GM19468 (cell line): ENCODE results near the gene CEP120.
"Not testable (repeated sequence)": the region's sequence is repeated elsewhere in the genome, so short reads cannot be mapped to it uniquely, and the experiment has no call there.

Source experiments
- ATAC-seq: cut with Tn5 transposase; IDR thresholded peaks from one replicate; pipeline ENCODE4 v1.9.1; 2021; ENCODE audit warnings: mild to moderate bottlenecking, moderate library complexity, moderate number of reproducible peaks; ENCODE audit not compliant: unreplicated experiment; ENCODE audit errors: extremely low read depth

CEP120 gene

DNA sequence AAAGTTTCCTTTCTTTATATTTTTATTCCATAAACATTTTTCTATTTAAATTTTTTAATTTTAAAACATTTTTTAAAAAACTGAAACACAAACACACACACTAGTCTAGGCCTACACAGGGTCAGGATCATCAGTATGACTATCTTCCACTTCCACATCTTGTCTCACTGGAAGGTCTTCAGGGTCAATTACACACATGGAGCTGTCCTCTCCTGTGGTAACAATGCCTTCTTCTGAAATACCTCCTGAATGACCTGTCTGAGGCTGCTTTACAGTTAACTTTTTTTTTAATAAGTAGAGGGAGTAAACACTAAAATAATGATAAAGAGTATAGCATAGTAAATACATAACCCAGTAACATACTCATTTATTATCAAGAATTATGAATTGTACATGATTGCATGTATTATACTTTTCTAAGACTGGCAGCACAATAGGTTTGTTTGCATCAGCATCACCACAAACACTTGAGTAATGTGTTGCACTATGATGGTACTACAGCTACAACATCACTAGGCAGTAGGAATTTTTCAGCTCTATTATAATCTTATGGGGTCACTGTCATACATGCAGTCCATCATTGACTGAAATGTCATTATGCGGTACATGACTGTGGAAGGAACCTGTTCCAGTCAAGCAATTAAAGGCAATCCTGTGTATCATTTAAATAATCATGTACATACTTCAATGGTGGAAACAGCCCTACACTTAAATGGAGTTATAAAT, 17.4 kb upstream of the CEP120 start:
- no peak for ATAC-seq

DNA sequence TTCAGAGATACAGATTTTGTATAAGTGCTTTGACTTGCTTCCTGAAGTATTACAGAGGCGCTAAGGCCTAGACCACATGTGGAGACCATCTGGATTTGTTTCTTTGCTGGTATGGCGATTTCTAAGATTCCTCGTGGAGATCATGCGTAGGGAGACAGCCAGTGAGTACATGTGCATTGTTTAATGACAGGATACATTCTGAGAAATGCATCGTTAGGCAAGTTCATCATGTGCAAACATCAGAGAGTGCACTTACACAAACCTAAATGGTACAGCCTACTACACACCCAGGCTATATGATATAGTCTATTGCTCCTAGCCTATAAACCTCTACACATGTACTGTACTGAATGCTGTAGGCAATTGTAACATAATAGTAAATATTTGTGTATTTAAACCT, 16.5 kb upstream of the CEP120 start:
- no peak for ATAC-seq

DNA sequence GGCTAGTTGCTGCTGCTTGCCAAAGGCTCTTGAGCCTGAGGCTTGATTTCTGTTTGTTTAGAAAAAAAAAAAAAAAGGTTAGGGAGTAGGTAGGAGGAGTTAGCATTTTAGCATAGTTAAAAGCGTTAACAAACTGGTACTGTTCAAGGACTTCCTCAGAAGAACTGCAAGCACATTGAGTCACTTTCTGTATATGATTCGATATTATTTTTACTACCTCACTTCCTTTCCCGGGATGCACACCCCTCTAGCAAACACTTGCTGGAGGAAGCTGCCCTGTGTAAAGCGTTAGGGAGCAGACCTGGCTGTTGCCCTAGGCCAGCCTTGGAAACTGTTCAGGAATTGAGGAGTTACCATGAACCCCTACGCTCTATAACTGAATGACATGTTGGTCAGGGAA, 15.7 kb upstream of the CEP120 start:
- no peak for ATAC-seq

DNA sequence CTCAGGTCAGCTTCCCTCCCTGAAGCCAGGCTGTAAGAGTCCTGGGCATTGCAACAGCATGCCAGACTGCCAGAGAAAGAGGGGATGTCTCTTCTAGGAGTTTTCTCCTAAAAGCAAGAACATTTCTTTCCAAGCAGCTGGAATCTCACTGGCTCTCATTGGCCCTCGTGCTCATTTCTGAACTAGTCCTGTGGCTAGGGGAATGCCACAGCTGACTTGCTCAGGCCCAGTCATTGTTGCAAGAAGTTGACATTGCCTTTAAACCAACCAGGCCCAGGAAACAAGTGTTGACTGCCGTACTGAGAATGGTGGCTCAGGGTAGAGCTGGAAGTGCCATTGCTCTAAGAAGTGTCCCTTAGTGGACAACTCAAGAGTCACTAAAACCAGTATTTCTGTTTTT, 15.0 kb upstream of the CEP120 start:
- ATAC-seq = no peak

DNA sequence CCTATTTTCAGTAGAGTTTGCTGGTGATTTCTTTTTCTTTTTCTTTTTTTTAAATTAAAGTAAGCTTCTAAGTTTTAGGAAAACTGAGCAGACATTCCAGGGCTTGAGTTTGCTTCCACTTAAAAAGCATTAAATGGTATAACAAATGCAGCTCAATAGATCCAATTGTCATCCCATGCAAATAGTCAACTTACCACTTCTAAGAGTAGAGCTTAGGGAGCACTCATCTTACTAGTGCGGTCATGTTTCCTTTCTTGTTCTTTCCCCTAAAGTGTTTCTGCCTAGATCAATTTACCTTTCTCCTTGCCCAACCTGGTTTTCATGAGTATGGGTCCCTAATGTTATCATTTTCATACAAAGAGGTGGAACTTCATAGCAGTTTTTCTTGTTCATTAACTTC, 13.0 kb upstream of the CEP120 start:
- ATAC-seq = no peak

DNA sequence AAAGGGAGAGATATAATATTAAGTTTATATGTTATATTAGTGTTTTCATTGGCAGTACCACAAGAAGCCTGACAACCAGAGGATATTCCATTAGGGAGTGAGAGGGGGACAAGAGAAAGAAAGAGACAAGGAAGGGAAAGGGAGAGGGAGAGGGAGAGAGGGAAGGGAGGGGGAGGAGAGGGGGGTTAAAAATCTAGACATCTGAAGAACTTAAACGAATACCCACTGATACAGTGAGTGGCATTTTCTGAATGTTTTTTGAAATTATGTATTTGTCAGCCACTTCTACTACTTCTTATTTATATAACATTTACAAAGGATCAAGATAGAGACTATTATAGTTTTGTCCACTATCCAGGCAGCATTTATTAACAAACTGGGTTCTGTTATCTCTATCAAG, 11.6 kb upstream of the CEP120 start:
- no peak for ATAC-seq

DNA sequence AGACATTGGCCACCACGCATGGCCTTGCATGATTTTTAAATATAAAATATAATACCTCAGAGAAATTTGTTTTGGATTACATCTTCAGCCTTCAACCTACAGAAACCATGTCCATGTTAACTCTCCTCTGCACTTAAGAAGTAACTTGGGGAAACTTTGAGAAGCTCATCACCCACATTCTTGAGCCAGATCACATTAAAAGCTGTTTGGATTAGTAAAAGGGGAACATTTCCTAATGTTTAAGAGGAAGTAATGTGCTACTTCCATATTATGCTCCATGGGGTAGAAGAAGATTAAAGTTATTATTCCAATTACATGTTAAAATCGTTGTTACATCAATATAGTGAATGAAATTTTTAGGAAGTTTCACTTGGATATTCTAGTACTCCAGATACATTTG, 10.4 kb upstream of the CEP120 start:
- ATAC-seq = no peak

DNA sequence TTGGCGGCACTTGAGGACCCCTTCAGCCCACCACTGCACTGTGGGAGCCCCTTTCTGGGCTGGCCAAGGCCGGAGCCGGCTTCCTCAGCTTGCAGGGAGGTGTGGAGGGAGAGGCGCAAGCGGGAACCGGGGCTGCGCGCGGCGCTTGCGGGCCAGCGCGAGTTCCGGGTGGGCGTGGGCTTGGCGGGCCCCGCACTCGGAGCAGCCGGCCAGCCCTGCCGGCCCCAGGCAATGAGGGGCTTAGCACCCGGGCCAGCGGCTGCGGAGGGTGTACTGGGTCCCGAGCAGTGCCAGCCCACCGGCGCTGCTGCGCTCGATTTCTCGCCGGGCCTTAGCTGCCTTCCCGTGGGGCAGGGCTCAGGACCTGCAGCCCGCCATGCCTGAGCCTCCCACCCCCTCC, 7.2 kb upstream of the CEP120 start:
- ATAC-seq = not testable (repeated sequence)

DNA sequence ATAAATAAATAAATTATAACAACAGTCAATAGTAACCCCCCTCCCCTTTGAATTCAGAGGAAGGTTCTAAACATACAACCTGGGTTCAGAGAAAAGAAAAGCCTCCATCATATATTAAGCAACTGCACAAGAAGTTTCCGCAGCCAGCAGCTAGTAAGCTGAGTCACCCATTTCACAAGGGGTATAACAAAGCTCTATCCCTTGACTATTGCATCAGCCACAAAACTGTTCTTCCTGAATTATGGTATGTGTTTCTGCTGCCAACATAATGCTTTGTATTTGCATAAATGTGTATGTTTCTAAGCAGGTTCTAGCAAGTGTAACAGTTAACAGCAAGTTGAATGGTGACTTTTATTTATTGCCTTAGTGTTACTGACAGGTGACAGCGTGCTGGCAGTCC, 6.8 kb upstream of the CEP120 start:
- no peak for ATAC-seq

DNA sequence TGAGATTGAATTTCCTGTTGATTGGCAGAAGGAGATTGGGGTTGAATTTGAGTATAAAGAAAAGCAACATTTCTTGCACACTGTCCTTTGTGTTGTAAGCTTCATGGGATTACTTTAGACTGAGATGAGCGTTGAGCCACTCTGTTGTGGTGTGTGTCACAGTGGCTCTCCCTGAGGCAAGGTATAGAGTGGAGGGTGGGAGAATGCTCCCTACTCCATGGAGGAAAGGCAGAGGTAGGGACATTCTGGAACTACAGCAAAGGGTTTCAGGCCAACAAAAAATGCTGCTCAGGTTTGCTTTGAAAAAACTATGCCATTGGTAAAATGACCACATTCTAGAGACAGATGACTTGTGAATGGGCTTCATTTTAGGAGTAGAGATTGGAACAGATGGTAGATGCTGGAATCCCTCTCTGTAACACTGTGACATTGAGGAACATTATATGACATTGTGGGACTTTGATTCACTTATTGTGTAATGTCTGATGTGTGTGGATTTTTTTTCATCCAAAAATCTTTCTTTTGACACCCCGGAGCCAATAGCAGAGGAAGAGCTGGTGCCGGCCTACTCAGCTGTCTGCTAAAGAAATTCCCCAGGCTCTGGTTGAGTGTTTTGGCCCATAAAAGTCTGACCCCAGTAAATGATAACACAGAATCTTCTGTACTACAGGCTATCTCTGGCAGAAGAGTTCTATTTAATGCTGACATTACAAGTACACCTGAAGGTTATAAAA, 6.2 kb upstream of the CEP120 start:
- no peak for ATAC-seq

DNA sequence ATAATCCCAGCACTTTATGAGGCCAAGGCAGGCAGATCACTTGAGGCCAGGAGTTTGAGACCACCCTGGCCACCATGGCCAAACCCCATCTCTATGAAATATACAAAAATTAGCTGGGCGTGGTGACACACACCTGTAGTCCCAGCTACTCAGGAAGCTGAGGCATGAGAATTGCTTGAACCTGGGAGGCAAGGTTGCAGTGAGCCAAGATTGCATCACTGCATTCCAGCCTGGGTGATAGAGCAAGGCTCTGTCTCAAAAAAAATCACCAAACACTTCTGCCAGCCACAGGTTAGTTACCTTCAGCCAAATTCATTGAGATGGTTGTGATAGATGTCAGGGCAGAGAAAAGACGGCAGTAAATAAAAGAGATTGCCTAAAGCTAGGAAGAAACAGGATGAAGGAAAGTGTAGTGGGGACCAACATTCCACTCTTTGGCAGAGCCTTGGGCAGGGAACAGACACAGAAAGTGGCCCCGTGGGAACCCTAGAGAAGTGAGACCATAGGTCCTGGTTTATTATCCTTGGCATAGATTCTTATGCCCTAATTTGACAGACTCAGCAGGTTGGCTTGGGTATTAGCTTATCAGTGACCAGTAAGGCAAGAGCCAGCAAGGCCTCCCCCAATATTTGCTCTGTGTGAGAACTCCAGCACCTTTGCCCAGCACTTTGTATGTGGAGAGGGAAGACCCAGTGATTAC, 5.5 kb upstream of the CEP120 start:
- no peak for ATAC-seq

DNA sequence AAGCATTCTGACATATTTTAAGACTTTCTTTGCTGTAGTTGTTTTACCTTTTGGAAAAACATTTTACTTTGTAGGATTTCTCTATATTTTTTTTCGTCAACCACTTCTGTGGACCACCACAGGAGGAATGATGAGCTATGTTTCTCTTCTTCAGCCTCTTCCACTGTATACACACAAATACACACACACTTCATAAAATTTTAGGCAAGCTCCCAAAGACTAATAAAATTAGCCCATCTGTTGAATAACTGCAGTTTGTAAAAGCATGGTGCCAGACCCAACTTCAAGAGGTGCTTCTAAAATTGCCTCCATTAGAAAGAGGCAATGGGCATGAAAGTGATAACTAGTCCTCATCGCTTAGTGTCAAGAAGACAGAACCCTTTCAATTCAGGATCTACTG, 4.1 kb upstream of the CEP120 start:
- ATAC-seq = no peak

DNA sequence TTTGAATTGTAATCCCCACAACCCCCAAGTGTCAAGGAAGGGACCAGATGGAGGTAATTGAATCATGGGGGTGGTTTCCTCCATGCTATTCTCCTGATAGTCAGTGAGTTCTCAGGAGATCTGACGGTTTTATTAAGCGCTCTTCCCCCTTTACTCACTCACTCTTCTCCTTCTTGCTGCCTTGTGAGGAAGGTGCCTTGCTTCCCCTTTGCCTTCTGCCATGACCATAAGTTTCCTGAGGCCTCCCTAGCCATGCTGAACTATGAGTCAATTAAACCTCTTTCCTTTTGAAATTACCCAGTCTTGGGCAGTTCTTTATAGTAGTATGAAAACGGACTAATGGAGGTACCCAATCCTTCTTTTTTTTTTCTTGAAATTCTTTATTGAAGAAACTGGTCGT, 2.2 kb upstream of the CEP120 start:
- no peak for ATAC-seq

DNA sequence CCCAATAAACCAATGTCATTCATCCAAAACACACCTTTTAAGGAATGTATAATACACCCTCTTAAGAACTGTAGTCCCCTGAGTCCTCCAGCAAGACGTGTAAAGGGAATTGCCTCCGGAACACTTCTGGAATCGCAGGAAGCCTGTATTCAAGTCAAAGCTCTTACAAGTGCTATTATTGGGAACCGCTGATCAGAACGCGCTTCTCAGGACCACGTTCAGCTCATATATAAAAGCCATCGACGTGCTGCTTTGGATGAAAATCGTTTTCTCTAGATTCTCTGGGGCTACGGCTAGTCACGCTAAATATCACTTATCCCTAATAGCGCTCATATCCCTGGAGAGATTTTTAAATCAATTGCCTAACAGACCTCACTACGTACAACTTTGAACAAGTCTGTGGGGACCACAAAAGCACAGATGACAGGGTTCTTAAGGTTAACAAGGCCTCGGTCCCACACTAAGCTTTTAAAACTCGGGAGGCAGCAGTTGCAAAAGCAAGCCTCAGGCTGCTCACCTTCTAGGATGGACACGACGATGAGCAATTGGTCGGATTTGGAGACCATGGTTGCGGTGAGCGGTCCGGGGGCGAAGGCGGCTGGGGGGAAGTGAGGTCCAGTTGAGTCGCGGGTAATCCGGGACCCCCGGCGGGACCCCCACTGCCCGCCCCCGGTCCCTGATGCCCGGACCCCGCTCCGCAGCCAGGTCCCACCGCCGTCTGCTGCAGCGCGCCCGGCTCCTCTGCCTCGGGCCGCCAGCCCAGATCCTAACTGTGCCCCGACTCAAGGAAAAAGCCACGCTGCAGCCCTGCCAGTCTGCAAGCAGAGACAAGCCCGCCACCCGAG, 548 bp downstream of the CEP120 start:
- ATAC-seq = no peak

DNA sequence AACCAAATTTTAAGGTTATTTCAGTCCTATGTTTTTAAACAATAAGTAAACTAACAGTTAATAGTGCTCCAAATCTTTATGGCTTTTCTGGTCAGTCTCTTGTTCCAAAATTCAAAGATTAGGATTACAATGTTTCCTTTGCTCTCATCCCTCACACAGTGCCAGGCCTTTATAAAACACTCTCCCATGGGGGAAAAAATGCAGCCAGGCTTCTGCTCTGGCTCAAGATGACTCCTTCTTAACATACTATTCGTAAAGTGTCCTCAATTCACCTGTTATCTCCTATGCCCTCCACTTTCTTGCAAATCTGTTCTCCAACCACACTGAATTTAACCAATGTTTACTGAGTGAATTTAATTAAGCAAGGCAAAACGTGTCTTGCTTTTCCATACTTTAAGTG, 1.4 kb downstream of the CEP120 start:
- no peak for ATAC-seq

DNA sequence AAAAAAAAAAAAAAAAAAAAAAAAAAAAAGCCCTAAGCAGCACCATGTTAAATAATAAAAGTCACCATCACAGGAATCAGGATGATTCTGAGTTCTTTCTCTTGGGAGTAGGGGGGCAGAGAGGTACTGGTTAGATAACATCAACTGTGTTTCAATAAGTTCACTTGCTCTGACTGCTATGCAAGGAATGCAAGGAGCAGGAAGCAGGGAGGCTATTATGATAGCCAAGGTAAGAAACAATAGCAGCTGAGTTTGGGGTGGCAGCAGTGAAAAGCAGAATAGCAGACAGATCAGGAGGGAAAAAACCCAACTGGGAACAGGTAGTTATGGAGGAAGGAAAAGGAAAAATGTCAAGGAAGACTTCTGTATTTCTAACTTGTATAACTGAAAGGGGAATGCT, 8.2 kb downstream of the CEP120 start:
- ATAC-seq = no peak

DNA sequence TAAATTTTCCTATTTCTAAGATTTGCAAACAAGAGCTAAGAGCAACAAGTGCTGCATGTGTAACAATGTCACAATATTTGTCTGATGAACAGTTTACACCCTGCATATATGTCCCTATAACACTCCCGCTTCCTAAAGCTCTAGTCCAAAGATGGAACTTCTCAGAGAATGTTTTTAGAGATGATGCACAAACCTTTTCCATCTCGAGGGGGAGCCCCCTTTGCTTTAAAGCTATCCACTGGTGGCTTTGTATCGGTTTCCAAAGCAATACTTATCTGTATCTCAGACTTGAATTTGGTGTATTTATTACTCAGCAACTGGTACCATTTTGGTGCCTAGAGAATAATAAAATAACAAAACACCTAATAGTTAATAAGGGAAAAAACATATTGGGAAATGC, 11.0 kb downstream of the CEP120 start:
- no peak for ATAC-seq

DNA sequence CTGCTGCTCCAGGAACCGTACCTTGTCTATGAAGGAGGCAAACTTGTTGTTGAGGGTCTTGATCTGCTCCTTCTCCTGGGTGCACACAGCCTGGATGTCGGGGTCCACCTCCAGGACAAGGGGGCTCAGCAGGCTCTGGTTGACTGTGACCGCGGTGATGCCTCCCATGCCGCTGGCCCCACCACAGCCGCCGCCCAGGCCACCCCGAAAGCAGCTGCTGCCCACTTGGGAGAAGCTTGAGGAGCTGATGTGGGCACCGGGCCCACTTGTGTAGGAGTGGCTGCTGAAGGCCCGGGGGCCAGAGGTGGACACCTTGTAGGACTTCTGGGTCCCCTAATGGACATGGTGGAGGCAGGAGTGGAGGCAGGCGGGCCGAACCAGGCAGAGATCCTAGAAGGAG, 21.2 kb downstream of the CEP120 start:
- ATAC-seq = not testable (repeated sequence)

DNA sequence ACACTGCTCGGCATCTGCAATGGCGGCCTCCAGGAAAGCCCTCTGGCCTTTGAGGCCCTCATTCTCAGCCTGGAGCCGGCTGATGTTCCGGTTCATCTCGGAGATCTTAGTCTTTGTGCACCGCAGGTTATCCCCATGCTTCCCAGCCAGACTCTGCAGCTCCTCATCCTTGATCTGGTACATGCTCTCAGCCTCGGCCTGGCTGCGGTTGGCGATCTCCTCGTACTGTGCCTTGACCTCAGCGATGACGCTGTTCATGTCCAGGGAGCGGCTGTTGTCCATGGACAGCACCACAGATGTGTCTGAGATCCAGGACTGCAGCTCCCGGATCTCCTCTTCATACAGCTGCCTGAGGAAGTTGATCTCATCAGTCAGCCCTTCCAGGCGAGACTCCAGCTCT, 21.9 kb downstream of the CEP120 start:
- no peak for ATAC-seq

DNA sequence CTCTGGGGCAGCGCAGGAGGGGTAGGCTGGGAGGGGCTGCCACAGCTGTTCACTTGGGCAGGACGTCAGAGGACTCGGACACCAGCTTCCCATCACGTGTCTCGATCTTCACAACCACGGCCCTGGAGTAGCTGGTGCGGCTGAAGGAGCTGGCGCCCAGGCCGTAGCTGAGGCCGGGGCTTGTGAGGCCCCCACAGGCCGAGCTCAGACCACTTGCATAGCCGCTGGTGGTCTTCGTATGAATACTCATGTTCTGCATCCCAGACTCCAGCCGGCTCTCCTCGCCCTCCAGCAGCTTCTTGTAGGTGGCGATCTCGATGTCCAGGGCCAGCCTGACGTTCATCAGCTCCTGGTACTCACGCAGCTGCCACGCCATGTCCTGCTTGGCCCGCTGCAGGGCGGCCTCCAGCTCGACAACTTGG, 22.3 kb downstream of the CEP120 start:
- ATAC-seq = not testable (repeated sequence)
